Activated CD4-positive, alpha-beta memory T cell treated with anti-CD3 and anti-CD28 coated beads, Interleukin-2, amount 10 ng/mL, durations not matched to agents 7 days and 5 days (primary cell): Measurements from ENCODE around the gene GREM1. TPM values are rescaled to one million over a fixed set of nuclear protein-coding genes. Genes with fewer than 3 reads are reported as not detected.

Experiments
- CTCF ChIA-PET: fragments of 350-600 bp; sonication (Branson Sonifier 250); formaldehyde crosslinking; loops from one replicate; lab custom pipeline; 2021; ENCODE audit warnings: antibody characterized with exemption, inconsistent platforms; lab: Charles Lee
- POLR2A ChIA-PET: fragments of 350-600 bp; sonication (Branson Sonifier 250); formaldehyde crosslinking; loops from one replicate; lab custom pipeline; 2021; ENCODE audit warnings: antibody characterized with exemption; lab: Charles Lee
- DNase-seq: peaks from one replicate; pipeline ENCODE4 v3.0.0-alpha.2; 2020
- H3K27ac Mint-ChIP-seq: one replicate; pipeline ENCODE4 v1.8.0; 2021; ENCODE audit warnings: mild to moderate bottlenecking, mixed read lengths
- H3K27me3 Mint-ChIP-seq: one replicate; pipeline ENCODE4 v1.8.0; 2021; ENCODE audit warnings: mixed read lengths
- H3K36me3 Mint-ChIP-seq: one replicate; pipeline ENCODE4 v1.8.0; 2021; ENCODE audit warnings: low read depth, mixed read lengths
- H3K4me1 Mint-ChIP-seq: one replicate; pipeline ENCODE4 v1.8.0; 2021; ENCODE audit warnings: mixed read lengths
- H3K4me3 Mint-ChIP-seq: one replicate; pipeline ENCODE4 v1.8.0; 2021; ENCODE audit warnings: mild to moderate bottlenecking, mixed read lengths
- H3K9me3 Mint-ChIP-seq: one replicate; pipeline ENCODE4 v1.8.0; 2021; ENCODE audit warnings: mixed read lengths
- total RNA-seq, 2 experiments: library from RNA; stranded (reverse); gene quantifications; one replicate each; pipeline ENCODE4 v1.2.3, GENCODE V29; 2021

GREM1 gene
- total RNA-seq, 2 experiments from 2014 or later: not detected

- peaks cover 3% of the 10 kb centered on the region for H3K36me3 Mint-ChIP-seq
- H3K4me3 Mint-ChIP-seq: no peak overlapping the region
- H3K27me3 Mint-ChIP-seq: peaks cover 79% of the 10 kb centered on the region
- POLR2A ChIA-PET: no interaction called here
- CTCF ChIA-PET: interaction anchor here (0.6 kb wide), 1 partner anchor 1412 kb away, joined by 3 read pairs; no protein-coding TSS in a partner anchor
- H3K4me1 Mint-ChIP-seq: peaks cover 16% of the 10 kb centered on the region
- H3K9me3 Mint-ChIP-seq: peaks cover 4% of the 10 kb centered on the region
- no peak overlapping the region for H3K27ac Mint-ChIP-seq
- no peak for DNase-seq
Measured at GRCh38 chr15:32723171-32723948, 5.6 kb downstream of the GREM1 start.

GRCh38 chr15:32729700-32730395, 12.0 kb downstream of the GREM1 start:
- Mint-ChIP-seq H3K9me3 (peaks cover 4% of the 10 kb centered on the region), H3K27me3 (peaks cover 53% of the 10 kb centered on the region), H3K36me3 (peaks cover 3% of the 10 kb centered on the region), H3K4me3 (no peak overlapping the region), H3K4me1 (no peaks in the 10 kb centered on the region), H3K27ac (no peak overlapping the region)
- ChIA-PET CTCF (no interaction called here), POLR2A (no interaction called here)
- DNase-seq: no peak

DNA sequence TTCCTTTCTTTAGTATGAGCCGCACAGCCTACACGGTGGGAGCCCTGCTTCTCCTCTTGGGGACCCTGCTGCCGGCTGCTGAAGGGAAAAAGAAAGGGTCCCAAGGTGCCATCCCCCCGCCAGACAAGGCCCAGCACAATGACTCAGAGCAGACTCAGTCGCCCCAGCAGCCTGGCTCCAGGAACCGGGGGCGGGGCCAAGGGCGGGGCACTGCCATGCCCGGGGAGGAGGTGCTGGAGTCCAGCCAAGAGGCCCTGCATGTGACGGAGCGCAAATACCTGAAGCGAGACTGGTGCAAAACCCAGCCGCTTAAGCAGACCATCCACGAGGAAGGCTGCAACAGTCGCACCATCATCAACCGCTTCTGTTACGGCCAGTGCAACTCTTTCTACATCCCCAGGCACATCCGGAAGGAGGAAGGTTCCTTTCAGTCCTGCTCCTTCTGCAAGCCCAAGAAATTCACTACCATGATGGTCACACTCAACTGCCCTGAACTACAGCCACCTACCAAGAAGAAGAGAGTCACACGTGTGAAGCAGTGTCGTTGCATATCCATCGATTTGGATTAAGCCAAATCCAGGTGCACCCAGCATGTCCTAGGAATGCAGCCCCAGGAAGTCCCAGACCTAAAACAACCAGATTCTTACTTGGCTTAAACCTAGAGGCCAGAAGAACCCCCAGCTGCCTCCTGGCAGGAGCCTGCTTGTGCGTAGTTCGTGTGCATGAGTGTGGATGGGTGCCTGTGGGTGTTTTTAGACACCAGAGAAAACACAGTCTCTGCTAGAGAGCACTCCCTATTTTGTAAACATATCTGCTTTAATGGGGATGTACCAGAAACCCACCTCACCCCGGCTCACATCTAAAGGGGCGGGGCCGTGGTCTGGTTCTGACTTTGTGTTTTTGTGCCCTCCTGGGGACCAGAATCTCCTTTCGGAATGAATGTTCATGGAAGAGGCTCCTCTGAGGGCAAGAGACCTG, 13.2 kb downstream of the GREM1 start:
- Mint-ChIP-seq H3K4me3 (no peak overlapping the region), H3K36me3 (no peaks in the 10 kb centered on the region), H3K4me1 (no peaks in the 10 kb centered on the region), H3K27me3 (peaks cover 52% of the 10 kb centered on the region), H3K9me3 (peaks cover 4% of the 10 kb centered on the region), H3K27ac (no peak overlapping the region)
- POLR2A ChIA-PET: no interaction called here
- CTCF ChIA-PET: no interaction called here
- no peak for DNase-seq

- Mint-ChIP-seq H3K27me3 (peaks cover 48% of the 10 kb centered on the region), H3K27ac (no peak overlapping the region), H3K36me3 (no peaks in the 10 kb centered on the region), H3K4me1 (no peaks in the 10 kb centered on the region), H3K4me3 (no peak overlapping the region), H3K9me3 (no peaks in the 10 kb centered on the region)
- no peak for DNase-seq
- CTCF ChIA-PET: no interaction called here
- POLR2A ChIA-PET: no interaction called here
Measured at GRCh38 chr15:32732574-32733157, 14.9 kb downstream of the GREM1 start.

DNA sequence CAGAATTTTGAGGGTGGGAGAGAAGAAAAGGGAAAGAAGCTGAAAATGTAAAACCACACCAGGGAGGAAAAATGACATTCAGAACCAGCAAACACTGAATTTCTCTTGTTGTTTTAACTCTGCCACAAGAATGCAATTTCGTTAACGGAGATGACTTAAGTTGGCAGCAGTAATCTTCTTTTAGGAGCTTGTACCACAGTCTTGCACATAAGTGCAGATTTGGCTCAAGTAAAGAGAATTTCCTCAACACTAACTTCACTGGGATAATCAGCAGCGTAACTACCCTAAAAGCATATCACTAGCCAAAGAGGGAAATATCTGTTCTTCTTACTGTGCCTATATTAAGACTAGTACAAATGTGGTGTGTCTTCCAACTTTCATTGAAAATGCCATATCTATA, 15.5 kb downstream of the GREM1 start:
- H3K9me3 Mint-ChIP-seq: no peaks in the 10 kb centered on the region
- no peaks in the 10 kb centered on the region for H3K4me1 Mint-ChIP-seq
- POLR2A ChIA-PET: no interaction called here
- no peak for DNase-seq
- no peak overlapping the region for H3K4me3 Mint-ChIP-seq
- CTCF ChIA-PET: no interaction called here
- H3K36me3 Mint-ChIP-seq: no peaks in the 10 kb centered on the region
- no peak overlapping the region for H3K27ac Mint-ChIP-seq
- H3K27me3 Mint-ChIP-seq: peaks cover 45% of the 10 kb centered on the region

DNA sequence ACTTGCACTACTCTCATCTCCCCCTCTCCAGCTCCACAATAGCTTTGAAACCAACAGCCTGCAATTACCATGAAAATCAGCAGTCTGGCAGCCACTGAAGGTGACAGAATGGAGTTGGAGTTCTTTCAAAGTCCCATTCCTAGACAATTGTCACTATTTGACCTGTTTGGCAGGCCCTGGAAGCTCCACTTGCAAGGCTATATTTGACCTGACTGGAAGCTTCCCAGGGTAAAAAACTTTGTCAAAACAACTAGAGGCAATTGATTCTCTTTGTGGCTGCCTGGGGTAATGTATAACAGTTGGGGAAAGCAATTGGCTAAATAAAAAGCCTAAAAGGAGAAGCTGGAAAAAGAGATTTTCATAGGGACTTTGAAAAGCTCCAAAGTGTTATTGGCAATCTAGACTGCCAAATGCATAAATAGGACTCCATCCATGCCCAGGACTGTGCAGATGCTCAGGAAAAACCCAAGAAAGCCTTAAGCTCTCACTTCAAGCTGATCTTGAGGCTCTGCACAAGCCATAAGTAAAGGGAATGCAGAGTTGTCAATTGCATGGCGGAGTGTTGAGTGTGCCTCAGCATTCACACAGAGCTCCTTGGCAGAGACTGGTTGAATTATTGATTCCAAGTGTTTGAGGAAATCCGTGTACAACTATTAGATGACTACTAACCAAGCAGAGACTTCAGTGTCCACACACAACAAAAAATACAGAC, 18.3 kb downstream of the GREM1 start:
- H3K4me1 Mint-ChIP-seq: no peaks in the 10 kb centered on the region
- no peak for DNase-seq
- H3K36me3 Mint-ChIP-seq: no peaks in the 10 kb centered on the region
- H3K9me3 Mint-ChIP-seq: no peaks in the 10 kb centered on the region
- peaks cover 46% of the 10 kb centered on the region for H3K27me3 Mint-ChIP-seq
- POLR2A ChIA-PET: no interaction called here
- H3K4me3 Mint-ChIP-seq: no peak overlapping the region
- CTCF ChIA-PET: no interaction called here
- H3K27ac Mint-ChIP-seq: no peak overlapping the region

DNA sequence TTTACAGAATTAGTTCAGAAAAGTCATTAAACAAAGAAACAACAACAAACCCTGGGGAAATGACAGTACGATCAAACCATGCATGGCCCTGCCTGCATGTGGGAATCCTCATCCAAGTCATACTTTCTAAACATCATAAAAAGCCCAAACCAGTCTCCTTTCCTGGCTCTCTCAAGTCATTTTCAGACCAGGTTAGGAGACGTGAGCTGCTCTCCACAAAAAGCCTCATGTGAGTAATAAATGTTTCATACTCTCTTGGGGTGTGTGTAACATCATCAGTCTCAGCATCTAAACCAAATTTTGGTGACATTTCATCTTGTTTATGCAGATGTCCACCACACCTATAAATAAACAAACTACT, 18.9 kb downstream of the GREM1 start:
- POLR2A ChIA-PET: no interaction called here

DNA sequence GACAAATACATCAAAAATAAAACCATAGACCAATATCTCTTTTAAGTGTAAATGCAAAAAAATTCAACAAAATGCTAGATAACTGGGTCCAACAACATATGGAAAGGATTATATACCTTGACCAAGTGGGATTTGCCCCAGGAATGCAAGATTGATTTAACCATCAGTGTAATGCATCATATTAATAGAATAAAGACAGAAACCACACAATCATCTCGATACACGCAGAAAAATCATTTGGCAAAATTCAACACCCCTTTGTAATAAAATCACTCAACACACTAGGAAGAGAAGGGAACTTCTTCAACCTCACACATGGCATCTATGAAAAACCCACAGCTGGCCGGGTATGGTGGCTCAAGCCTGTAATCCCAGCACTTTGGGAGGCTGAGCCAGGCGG, 19.5 kb downstream of the GREM1 start:
- H3K36me3 Mint-ChIP-seq: no peaks in the 10 kb centered on the region
- no peak for DNase-seq
- CTCF ChIA-PET: no interaction called here
- H3K27ac Mint-ChIP-seq: no peak overlapping the region
- H3K4me3 Mint-ChIP-seq: no peak overlapping the region
- POLR2A ChIA-PET: no interaction called here
- no peaks in the 10 kb centered on the region for H3K4me1 Mint-ChIP-seq
- H3K9me3 Mint-ChIP-seq: no peaks in the 10 kb centered on the region
- peaks cover 43% of the 10 kb centered on the region for H3K27me3 Mint-ChIP-seq

More for the DNA sequence above, 18.9 kb downstream of the GREM1 start:
- no peaks in the 10 kb centered on the region for H3K36me3 Mint-ChIP-seq
- H3K4me3 Mint-ChIP-seq: no peak overlapping the region
- no peak overlapping the region for H3K27ac Mint-ChIP-seq
- H3K27me3 Mint-ChIP-seq: peaks cover 46% of the 10 kb centered on the region
- no peak for DNase-seq
- CTCF ChIA-PET: no interaction called here
- no peaks in the 10 kb centered on the region for H3K9me3 Mint-ChIP-seq
- no peaks in the 10 kb centered on the region for H3K4me1 Mint-ChIP-seq

GRCh38 chr15:32738666-32739065, 20.9 kb downstream of the GREM1 start:
- no peaks in the 10 kb centered on the region for H3K36me3 Mint-ChIP-seq
- H3K27ac Mint-ChIP-seq: no peak overlapping the region
- peaks cover 36% of the 10 kb centered on the region for H3K27me3 Mint-ChIP-seq
- no peak overlapping the region for H3K4me3 Mint-ChIP-seq
- POLR2A ChIA-PET: no interaction called here
- no peaks in the 10 kb centered on the region for H3K9me3 Mint-ChIP-seq
- CTCF ChIA-PET: no interaction called here
- no peak for DNase-seq
- H3K4me1 Mint-ChIP-seq: no peaks in the 10 kb centered on the region

GRCh38 chr15:32739522-32740063, 21.8 kb downstream of the GREM1 start:
- CTCF ChIA-PET: no interaction called here
- Mint-ChIP-seq H3K4me1 (no peaks in the 10 kb centered on the region), H3K9me3 (no peaks in the 10 kb centered on the region), H3K36me3 (no peaks in the 10 kb centered on the region), H3K27ac (no peak overlapping the region), H3K27me3 (peaks cover 36% of the 10 kb centered on the region), H3K4me3 (no peak overlapping the region)
- POLR2A ChIA-PET: no interaction called here
- no peak for DNase-seq

DNA sequence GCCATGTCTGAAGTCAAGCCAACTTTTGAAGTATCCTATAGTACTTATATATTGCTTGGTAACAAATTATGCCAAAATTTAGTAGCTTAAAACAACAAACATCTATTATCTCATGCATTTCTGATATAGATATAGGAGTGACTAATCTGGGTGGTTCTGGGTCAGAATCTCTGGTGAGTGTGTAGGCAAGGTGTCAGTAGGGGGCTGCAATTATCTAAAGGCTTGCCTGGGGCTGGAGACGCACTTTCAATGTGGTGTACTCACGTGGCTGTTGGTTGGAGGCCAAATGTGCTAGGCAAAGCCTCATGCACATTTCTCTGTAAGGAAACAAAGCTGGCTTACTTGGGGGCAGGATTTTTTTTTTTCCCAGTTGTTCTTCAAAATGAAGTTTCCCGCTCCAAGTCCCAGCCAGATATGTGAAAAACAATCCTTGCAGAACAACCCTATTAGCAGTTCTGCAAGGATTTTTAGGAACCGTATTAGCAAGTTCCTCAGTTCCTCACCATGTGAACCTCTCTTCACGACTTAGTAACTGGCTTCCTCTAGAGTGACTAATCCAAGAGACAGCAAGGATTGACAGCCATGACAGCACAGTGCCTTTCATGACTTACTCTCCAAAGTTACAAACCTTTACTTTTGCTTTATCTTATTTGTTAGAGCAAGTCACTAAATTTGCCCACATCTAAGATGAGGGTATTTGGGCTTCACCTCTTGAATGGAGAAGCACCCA, 25.8 kb downstream of the GREM1 start:
- H3K27me3 Mint-ChIP-seq: peaks cover 28% of the 10 kb centered on the region

More for the DNA sequence above, 25.8 kb downstream of the GREM1 start:
- Mint-ChIP-seq H3K4me1 (no peaks in the 10 kb centered on the region), H3K4me3 (no peak overlapping the region), H3K9me3 (no peaks in the 10 kb centered on the region), H3K36me3 (no peaks in the 10 kb centered on the region), H3K27ac (no peak overlapping the region)
- ChIA-PET POLR2A (no interaction called here), CTCF (no interaction called here)
- no peak for DNase-seq
